ENCODE data around the gene KLHL8. TPM values are rescaled to one million over a fixed set of nuclear protein-coding genes. Genes with fewer than 3 reads are reported as not detected.

The KLHL8 gene
- total and polyA plus RNA-seq, 7 donors, result 5.1 to 33.8 (median 18.4) TPM

GRCh38 chr4:87188932-87189331 lies 31.5 kb downstream of the KLHL8 start:
- H3K27me3 ChIP-seq (ENCODE audit: insufficient read depth in 3 of 3, low read length in 2 of 3), result no peaks in the 10 kb centered on the region
- DNase-seq (no peak), ATAC-seq (peak; percentile 89 to 95 (median 92))
- TF ChIP-seq, protein P1, sequence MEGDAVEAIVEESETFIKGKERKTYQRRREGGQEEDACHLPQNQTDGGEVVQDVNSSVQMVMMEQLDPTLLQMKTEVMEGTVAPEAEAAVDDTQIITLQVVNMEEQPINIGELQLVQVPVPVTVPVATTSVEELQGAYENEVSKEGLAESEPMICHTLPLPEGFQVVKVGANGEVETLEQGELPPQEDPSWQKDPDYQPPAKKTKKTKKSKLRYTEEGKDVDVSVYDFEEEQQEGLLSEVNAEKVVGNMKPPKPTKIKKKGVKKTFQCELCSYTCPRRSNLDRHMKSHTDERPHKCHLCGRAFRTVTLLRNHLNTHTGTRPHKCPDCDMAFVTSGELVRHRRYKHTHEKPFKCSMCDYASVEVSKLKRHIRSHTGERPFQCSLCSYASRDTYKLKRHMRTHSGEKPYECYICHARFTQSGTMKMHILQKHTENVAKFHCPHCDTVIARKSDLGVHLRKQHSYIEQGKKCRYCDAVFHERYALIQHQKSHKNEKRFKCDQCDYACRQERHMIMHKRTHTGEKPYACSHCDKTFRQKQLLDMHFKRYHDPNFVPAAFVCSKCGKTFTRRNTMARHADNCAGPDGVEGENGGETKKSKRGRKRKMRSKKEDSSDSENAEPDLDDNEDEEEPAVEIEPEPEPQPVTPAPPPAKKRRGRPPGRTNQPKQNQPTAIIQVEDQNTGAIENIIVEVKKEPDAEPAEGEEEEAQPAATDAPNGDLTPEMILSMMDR (IDR thresholded peaks at IDR 0.05), result no peak
- intact Hi-C loops (cut with DNase I), result no loop called here
- H3K4me1 ChIP-seq, result peaks cover 9% of the 10 kb centered on the region
- 57 to 68% (median 60%) methylated on average over 7 of the region's 7 CpGs for WGBS, 3 donors
- no peaks in the 10 kb centered on the region for H3K36me3 ChIP-seq (ENCODE audit: insufficient read depth in 1 of 2, low read depth in 1 of 2)
- no peaks in the 10 kb centered on the region for H3K9me3 ChIP-seq
- peak overlapping the region; percentile 72 for H3K27ac ChIP-seq
- H3K4me3 ChIP-seq, result peak overlapping the region; percentile 33

- peak overlapping the region; percentile 72 for H3K27ac ChIP-seq
These were observed 32.4 kb downstream of the KLHL8 start for GRCh38 chr4:87188048-87188447.

DNA sequence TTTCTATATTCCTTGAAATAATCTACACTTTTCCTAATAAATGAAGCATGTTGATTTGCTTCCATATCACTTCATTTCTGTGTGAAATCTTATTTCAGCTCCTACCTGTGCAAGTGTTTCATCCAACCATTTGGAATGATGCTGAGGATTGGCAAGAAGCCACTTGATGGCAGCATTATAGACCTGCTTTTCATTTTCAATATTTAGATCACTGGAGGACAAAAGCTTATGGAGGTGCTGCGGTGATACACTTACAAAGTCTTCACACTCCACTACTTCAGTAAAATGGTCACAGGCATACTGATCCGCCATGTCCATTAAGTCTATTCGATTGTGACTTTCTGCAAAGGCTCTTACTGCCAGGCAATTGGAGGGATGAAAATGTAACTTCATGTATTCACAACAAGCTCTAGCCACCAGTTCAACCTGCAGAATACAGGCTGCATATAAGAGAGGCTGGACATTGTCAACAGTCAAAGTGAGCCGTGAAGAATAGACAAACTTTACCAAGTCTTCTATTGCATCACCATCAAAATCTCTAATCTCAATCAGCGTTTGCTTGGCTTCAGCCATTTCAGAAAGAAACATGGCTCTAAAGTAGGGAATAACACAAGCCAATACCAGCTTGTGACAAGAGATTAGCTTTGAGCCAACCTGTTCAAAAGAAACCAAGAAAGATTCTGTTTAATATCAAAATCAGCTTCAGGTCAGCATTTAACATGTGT lies 35.1 kb downstream of the KLHL8 start:
- Histone ChIP-seq H3K27ac (no peak overlapping the region), H3K27me3 (ENCODE audit: insufficient read depth in 3 of 3, low read length in 2 of 3) (no peaks in the 10 kb centered on the region), H3K9me3 (no peaks in the 10 kb centered on the region), H3K4me3 (no peak overlapping the region), H3K4me1 (peaks cover 6% of the 10 kb centered on the region), H3K36me3 (ENCODE audit: insufficient read depth in 1 of 2, low read depth in 1 of 2) (no peaks in the 10 kb centered on the region)
- WGBS, 3 donors, result 91 to 97% (median 93%) methylated on average over 5 of the region's 5 CpGs
- TF ChIP-seq, protein P1 (IDR thresholded peaks at IDR 0.05), result no peak
- DNase-seq (no peak), ATAC-seq (no peak)
- intact Hi-C loops (cut with DNase I), result no loop called here

More at GRCh38 chr4:87188048-87188447, 32.4 kb downstream of the KLHL8 start:
- intact Hi-C loops (cut with DNase I), result no loop called here
- no peaks in the 10 kb centered on the region for H3K9me3 ChIP-seq
- WGBS, 3 donors, result 39 to 46% (median 43%) methylated on average over 2 of the region's 2 CpGs
- H3K36me3 ChIP-seq (ENCODE audit: insufficient read depth in 1 of 2, low read depth in 1 of 2), result no peaks in the 10 kb centered on the region
- TF ChIP-seq, protein P1 (IDR thresholded peaks at IDR 0.05), result no peak
- no peak overlapping the region for H3K4me3 ChIP-seq
- H3K4me1 ChIP-seq, result peaks cover 6% of the 10 kb centered on the region
- peak; percentile 36 to 64 (median 46) for ATAC-seq
- H3K27me3 ChIP-seq (ENCODE audit: insufficient read depth in 3 of 3, low read length in 2 of 3), result no peaks in the 10 kb centered on the region
- no peak for DNase-seq

- no peaks in the 10 kb centered on the region for H3K4me1 ChIP-seq
- peaks cover 0 to 26% of the 10 kb centered on the region in 2 donors for H3K36me3 ChIP-seq (ENCODE audit: insufficient read depth in 1 of 2, low read depth in 1 of 2)
- H3K27me3 ChIP-seq (ENCODE audit: insufficient read depth in 3 of 3, low read length in 2 of 3), result no peaks in the 10 kb centered on the region
- H3K27ac ChIP-seq, result no peak overlapping the region
- no peak overlapping the region for H3K4me3 ChIP-seq
- DNase-seq, result no peak
- TF ChIP-seq, protein P1 (IDR thresholded peaks at IDR 0.05), result no peak
- no peak for ATAC-seq
- 94 to 98% (median 95%) methylated on average over 2 of the region's 2 CpGs for WGBS, 3 donors
- no peaks in the 10 kb centered on the region for H3K9me3 ChIP-seq
- intact Hi-C loops (cut with DNase I), result no loop called here
These were observed 39.7 kb downstream of the KLHL8 start for GRCh38 chr4:87180767-87181166.
